SU-DHL-6 (cell line): ENCODE measurements around the gene MAFF.

Experiments used
- H2AFZ ChIP-seq: fragments of 200-600 bp; sonication (generic); 2 replicates; pipeline ENCODE4 v1.6.1; 2014; ENCODE audit warnings: low read depth, mild to moderate bottlenecking, moderate library complexity, mixed read lengths, antibody characterized with exemption, low read length; ENCODE audit not compliant: severe bottlenecking
- H3F3A ChIP-seq: fragments of 200-600 bp; shearing (Covaris generic); 2 replicates; pipeline ENCODE4 v1.6.0; 2016; ENCODE audit warnings: antibody characterized with exemption, mild to moderate bottlenecking; ENCODE audit not compliant: insufficient read depth
- H3K27ac ChIP-seq: fragments of 200-600 bp; sonication (generic); 2 replicates; pipeline ENCODE4 v1.5.1; 2016; ENCODE audit warnings: low read depth, mild to moderate bottlenecking, low read length, moderate library complexity, mixed read lengths
- H3K27me3 ChIP-seq: fragments of 200-600 bp; sonication (generic), shearing (Covaris generic); 2 replicates; pipeline ENCODE4 v1.6.0; 2014; ENCODE audit warnings: mild to moderate bottlenecking, low read length
- H3K36me3 ChIP-seq: fragments of 200-600 bp; sonication (generic); 2 replicates; pipeline ENCODE4 v1.6.1; 2014; ENCODE audit warnings: mild to moderate bottlenecking, low read length, mixed read lengths
- H3K4me2 ChIP-seq: fragments of 300-600, 200-600 bp; shearing (Covaris generic), sonication (generic); 2 replicates; pipeline ENCODE4 v1.6.0; 2014; ENCODE audit warnings: low read length, low read depth, mild to moderate bottlenecking; ENCODE audit not compliant: poor library complexity, severe bottlenecking
- H3K4me3 ChIP-seq: fragments of 200-600 bp; sonication (generic); 2 replicates; pipeline ENCODE4 v1.5.1; 2014; ENCODE audit warnings: antibody characterized with exemption, low read length, mild to moderate bottlenecking, mixed read lengths; ENCODE audit not compliant: insufficient read depth, poor library complexity, severe bottlenecking
- H3K79me2 ChIP-seq: fragments of 200-600 bp; sonication (generic); 2 replicates; pipeline ENCODE4 v1.6.1; 2014; ENCODE audit warnings: mild to moderate bottlenecking, low read length, moderate library complexity; ENCODE audit not compliant: insufficient read depth
- H3K9ac ChIP-seq: fragments of 200-600 bp; sonication (generic); 2 replicates; pipeline ENCODE4 v1.7.0; 2014; ENCODE audit warnings: mild to moderate bottlenecking, low read length
- H3K9me2 ChIP-seq: fragments of 200-600 bp; sonication (generic); replicated peaks from 2 replicates; pipeline ENCODE4 v1.6.1; 2014; ENCODE audit warnings: low read length; ENCODE audit not compliant: insufficient read depth
- H3K9me3 ChIP-seq: fragments of 200-600 bp; sonication (generic); 2 replicates; pipeline ENCODE4 v1.6.1; 2014; ENCODE audit warnings: low read length, mixed read lengths; ENCODE audit not compliant: insufficient read depth
- H4K20me1 ChIP-seq: fragments of 200-600 bp; sonication (generic); 2 replicates; pipeline ENCODE4 v1.6.1; 2014; ENCODE audit warnings: low read depth, mild to moderate bottlenecking, antibody characterized with exemption, low read length, moderate library complexity, mixed read lengths
- CTCF ChIP-seq: fragments of 200-600 bp; sonication (generic); IDR thresholded peaks from one replicate; pipeline ENCODE4 v1.5.1; 2017; ENCODE audit warnings: antibody characterized with exemption, mild to moderate bottlenecking, low read length, moderate library complexity; ENCODE audit not compliant: insufficient read depth, poor library complexity, severe bottlenecking
- EZH2phosphoT487 ChIP-seq: fragments of 200-600 bp; sonication (generic), shearing (Covaris generic); conservative IDR thresholded peaks from 2 replicates; pipeline ENCODE4 v1.6.1; 2018; ENCODE audit warnings: mild to moderate bottlenecking, antibody characterized with exemption, low read length, moderate library complexity, mixed read lengths

MAFF gene

DNA sequence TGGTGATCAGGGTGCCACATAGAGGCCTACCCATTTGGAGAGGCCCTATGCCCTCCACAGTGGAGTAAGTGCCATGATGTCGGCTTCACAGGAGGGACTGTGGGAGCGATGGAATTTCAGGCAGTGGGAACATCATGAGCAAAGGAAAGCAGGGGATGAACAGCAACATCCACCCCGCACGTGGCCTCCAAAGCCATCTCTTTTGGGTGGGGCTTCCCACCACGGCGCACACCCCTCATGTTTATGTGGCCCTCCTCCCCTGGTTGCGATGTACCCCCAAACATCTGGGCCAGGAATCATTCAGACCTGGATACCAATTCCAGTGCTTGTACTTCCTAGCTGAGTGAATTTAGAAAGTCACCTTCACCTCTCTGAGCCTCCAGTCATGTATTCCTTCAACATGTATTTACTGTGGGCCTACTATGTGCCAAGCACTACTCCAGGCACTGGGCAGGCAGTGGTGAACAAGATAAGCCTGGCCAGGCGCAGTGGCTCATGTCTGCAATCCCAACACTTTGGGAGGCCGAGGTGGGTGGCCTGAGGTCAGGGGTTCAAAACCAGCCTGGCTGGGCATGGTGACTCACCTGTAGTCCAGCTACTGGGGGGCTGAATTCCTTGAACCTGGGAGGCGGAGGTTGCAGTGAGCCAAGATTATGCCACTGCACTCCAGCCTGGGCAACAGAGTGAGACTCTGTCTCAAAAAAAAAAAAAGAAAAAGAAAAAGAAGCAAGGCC is 1.8 kb upstream of the MAFF start:
- Histone ChIP-seq H3K27ac (no peak overlapping the region), H3K4me2 (no peak overlapping the region), H3F3A (peaks cover 12% of the 10 kb centered on the region), H3K36me3 (no peaks in the 10 kb centered on the region), H4K20me1 (no peaks in the 10 kb centered on the region), H3K9ac (no peak overlapping the region), H3K9me3 (no peaks in the 10 kb centered on the region), H3K27me3 (no peaks in the 10 kb centered on the region), H3K4me3 (no peak overlapping the region), H2AFZ (no peak overlapping the region), H3K9me2 (no peaks in the 10 kb centered on the region), H3K79me2 (no peaks in the 10 kb centered on the region)
- TF ChIP-seq CTCF (no peak), EZH2phosphoT487 (no peak)

DNA sequence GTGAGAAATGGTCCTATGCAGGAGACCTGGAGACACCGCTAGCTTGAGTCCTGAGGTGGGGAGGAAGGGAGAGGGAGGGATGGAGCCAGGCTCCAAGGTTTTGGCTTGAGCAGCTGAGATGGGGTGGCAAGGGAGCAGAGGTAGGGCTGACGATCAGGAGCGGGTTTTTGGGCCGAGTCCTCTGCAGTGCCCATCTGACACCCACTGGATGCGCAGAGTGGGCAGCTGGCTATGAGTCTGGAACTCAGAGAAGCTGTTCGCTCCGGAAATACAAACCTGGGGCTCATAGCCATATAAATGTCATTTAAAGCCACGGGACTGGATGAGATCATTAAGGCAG is 453 bp upstream of the MAFF start:
- Histone ChIP-seq H3F3A (peaks cover 12% of the 10 kb centered on the region), H3K36me3 (no peaks in the 10 kb centered on the region), H3K27ac (no peak overlapping the region), H2AFZ (no peak overlapping the region), H3K79me2 (no peaks in the 10 kb centered on the region), H3K9me2 (no peaks in the 10 kb centered on the region), H3K9ac (no peak overlapping the region), H4K20me1 (no peaks in the 10 kb centered on the region), H3K9me3 (no peaks in the 10 kb centered on the region), H3K27me3 (no peaks in the 10 kb centered on the region), H3K4me3 (no peak overlapping the region), H3K4me2 (peak overlapping the region; percentile 53)
- TF ChIP-seq CTCF (no peak), EZH2phosphoT487 (no peak)

DNA sequence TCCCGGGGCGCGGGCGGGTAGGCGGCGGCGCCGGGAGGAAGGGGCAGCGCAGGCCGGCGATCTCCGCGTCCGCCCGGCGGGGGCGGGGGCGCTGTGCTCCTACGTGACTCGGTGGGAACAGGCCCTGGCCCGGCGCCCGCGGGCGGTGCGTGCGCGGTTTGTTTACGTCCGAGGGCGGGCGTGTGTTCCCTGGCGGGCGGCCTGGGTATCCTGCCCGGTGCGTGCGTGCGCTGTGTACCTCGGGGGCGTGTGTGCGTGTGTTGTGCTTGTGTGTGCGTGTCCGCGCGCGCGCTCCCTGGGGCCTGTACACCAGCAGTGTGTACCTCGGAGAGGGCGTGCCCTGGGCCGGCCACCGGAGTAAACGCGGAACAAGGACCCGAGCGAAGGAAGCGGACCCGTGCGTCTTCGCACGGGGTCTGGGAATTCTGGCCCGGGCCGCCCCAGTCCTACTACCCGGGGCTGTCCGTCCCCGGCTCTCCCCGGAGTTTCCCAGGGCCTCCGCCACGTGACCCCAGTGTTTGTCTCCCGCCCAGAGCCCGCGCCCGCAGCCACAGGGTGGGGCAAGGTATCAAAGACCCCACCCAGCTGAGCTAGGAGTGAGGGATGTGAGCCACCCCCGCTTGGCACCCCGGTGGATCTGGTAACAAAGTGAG is 769 bp downstream of the MAFF start:
- no peak overlapping the region for H3K27ac ChIP-seq
- peak overlapping the region; percentile 53 for H3K4me2 ChIP-seq
- H3K9ac ChIP-seq = peak overlapping the region; percentile 59
- peak overlapping the region; percentile 86 for H2AFZ ChIP-seq
- H3K9me2 ChIP-seq = no peaks in the 10 kb centered on the region
- peak overlapping the region; percentile 61 for H3K4me3 ChIP-seq
- H3K9me3 ChIP-seq = no peaks in the 10 kb centered on the region
- TF ChIP-seq CTCF (no peak), EZH2phosphoT487 (no peak)
- H3K36me3 ChIP-seq = no peaks in the 10 kb centered on the region
- H4K20me1 ChIP-seq = no peaks in the 10 kb centered on the region
- peaks cover 12% of the 10 kb centered on the region for H3F3A ChIP-seq
- no peaks in the 10 kb centered on the region for H3K27me3 ChIP-seq
- no peaks in the 10 kb centered on the region for H3K79me2 ChIP-seq
